ENCODE results near the gene LGALS16. TPM values are rescaled to one million over a fixed set of nuclear protein-coding genes. Genes with fewer than 3 reads are reported as not detected.
A peak's percentile ranks its signal among the peaks of the same experiment; 100 is the strongest.
"Not testable (repeated sequence)": the region's sequence is repeated elsewhere in the genome, so short reads cannot be mapped to it uniquely, and the experiment has no call there.

The LGALS16 gene
- polyA plus RNA-seq (2013, experiment 1 of 2; ENCODE audit: insufficient read length): not detected
- not detected for polyA plus RNA-seq (2013, experiment 2 of 2; ENCODE audit: insufficient read length)

- no peak for DNase-seq
Measured at GRCh38 chr19:39655613-39656012, at the start of gene LGALS16. Gene LGALS16 (plus strand): TSS chr19:39655913. CDS start chr19:39655962, 49 bp downstream.

GRCh38 chr19:39607021-39607420, 48.7 kb upstream of the LGALS16 start:
- DNase-seq: no peak

- no peak for DNase-seq
Measured at GRCh38 chr19:39607561-39607960, 48.2 kb upstream of the LGALS16 start.

GRCh38 chr19:39613597-39613996, 42.1 kb upstream of the LGALS16 start:
- DNase-seq: no peak

- no peak for DNase-seq
Measured at GRCh38 chr19:39617745-39618144, 38.0 kb upstream of the LGALS16 start.

- DNase-seq: no peak
Measured at GRCh38 chr19:39623946-39624345, 31.8 kb upstream of the LGALS16 start.

GRCh38 chr19:39627631-39628030, 28.1 kb upstream of the LGALS16 start:
- not testable (repeated sequence) for DNase-seq

- DNase-seq: no peak
Measured at GRCh38 chr19:39631178-39631577, 24.5 kb upstream of the LGALS16 start.

- no peak for DNase-seq
Measured at GRCh38 chr19:39631626-39632025, 24.1 kb upstream of the LGALS16 start.

- no peak for DNase-seq
Measured at GRCh38 chr19:39637891-39638290, 17.8 kb upstream of the LGALS16 start.

- no peak for DNase-seq
Measured at GRCh38 chr19:39641773-39642172, 13.9 kb upstream of the LGALS16 start.

- no peak for DNase-seq
Measured at GRCh38 chr19:39643591-39643990, 12.1 kb upstream of the LGALS16 start.

GRCh38 chr19:39645800-39646411, 9.8 kb upstream of the LGALS16 start:
- DNase-seq: peak; percentile 19

- DNase-seq: no peak
Measured at GRCh38 chr19:39647918-39648317, 7.8 kb upstream of the LGALS16 start.

GRCh38 chr19:39659791-39660190, 4.1 kb downstream of the LGALS16 start:
- DNase-seq: no peak

- DNase-seq: no peak
Measured at GRCh38 chr19:39660661-39661060, 4.9 kb downstream of the LGALS16 start.

GRCh38 chr19:39661565-39661964, 5.9 kb downstream of the LGALS16 start:
- no peak for DNase-seq

- not testable (repeated sequence) for DNase-seq
Measured at GRCh38 chr19:39669860-39670259, 14.1 kb downstream of the LGALS16 start.

GRCh38 chr19:39670998-39671397, 15.3 kb downstream of the LGALS16 start:
- DNase-seq: no peak

- DNase-seq: peak; percentile 37
Measured at GRCh38 chr19:39671739-39672363, 16.1 kb downstream of the LGALS16 start.

GRCh38 chr19:39672473-39672872, 16.8 kb downstream of the LGALS16 start:
- no peak for DNase-seq

- not testable (repeated sequence) for DNase-seq
Measured at GRCh38 chr19:39673862-39674261, 18.1 kb downstream of the LGALS16 start.

GRCh38 chr19:39676004-39676403, 20.3 kb downstream of the LGALS16 start:
- no peak for DNase-seq
